ENCODE measurements around the gene SCUBE1.

DNA sequence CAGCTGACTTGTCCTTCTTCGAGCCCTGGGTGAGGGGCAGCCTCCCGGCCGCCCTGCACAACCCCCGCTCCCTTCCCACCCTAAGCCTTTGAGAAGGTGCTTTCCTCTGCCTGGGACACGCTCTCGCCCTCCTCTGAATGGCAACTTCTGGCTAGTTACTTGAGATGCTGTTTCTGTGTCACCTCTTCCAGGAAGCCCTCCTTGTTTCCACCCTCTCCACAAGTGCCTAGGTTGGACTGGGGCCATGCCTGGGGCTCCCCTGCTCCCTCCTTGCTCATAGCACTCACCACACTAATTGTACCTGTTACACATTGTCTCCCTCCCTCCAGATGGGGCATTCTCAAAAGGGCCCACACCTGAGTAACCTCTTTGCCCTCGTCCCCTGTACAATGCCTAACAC lies 72.2 kb downstream of the SCUBE1 start:
- TF ChIP-seq EZH2 (IDR thresholded peaks at IDR 0.05; ENCODE audit: insufficient read depth, poor library complexity, severe bottlenecking) (no peak), EZH2phosphoT487 (IDR thresholded peaks at IDR 0.05; ENCODE audit: insufficient read depth, low read depth) (no peak)

Measured in GM23248 (cell line).